Stimulated activated naive CD4-positive, alpha-beta T cell (primary cell): ENCODE measurements around the gene COMTD1.

Experiments
- DNase-seq, 6 experiments: peaks; one replicate each; lab custom pipeline; 2025; lab: John Stamatoyannopoulos, UW

Gene COMTD1

DNA sequence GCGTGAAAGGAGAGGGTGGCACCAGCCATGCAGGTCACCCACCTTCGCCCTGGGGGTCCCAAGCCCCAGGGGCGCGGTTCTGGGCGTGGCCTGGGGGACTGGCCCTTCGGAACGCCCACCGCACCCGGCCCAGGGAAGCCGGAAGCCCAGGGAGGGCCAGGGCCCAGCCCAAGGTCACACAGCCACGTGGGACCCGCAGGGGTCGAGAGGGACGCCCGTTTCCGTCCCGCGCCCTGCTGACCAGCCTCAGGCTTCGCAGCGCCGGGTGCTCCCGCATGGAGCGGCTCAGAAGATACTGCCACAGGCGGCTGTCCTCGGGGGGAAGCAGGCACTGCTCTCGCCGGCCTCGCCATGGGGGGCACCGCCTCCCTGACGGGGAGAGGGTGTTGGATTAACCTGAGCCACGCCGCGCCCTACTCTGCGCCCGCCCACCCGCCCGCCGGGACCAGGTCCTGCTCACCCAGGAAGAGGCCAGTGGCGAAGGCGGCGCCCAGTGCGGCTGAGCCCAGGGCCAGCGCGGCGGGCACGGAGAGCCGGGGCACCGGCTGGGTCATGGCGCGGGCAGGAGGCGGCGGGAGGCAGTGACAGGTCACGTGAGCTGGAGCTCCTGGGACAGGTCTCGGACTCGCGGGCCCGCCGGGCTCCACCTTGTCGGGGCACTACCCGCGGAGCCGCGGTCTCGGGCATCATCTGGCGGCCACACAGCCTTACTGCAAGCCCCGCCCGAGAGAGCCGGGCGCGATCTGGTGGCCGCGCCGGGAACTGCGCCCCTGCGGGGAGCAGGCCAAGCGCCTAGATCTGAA lies at the start of gene COMTD1:
TSS of gene COMTD1 (minus strand) at position 583 of the 803 bp plus-strand sequence. CDS start at position 554, 29 bp downstream.
- DNase-seq: peak; percentile 80 to 91 (median 90)

DNA sequence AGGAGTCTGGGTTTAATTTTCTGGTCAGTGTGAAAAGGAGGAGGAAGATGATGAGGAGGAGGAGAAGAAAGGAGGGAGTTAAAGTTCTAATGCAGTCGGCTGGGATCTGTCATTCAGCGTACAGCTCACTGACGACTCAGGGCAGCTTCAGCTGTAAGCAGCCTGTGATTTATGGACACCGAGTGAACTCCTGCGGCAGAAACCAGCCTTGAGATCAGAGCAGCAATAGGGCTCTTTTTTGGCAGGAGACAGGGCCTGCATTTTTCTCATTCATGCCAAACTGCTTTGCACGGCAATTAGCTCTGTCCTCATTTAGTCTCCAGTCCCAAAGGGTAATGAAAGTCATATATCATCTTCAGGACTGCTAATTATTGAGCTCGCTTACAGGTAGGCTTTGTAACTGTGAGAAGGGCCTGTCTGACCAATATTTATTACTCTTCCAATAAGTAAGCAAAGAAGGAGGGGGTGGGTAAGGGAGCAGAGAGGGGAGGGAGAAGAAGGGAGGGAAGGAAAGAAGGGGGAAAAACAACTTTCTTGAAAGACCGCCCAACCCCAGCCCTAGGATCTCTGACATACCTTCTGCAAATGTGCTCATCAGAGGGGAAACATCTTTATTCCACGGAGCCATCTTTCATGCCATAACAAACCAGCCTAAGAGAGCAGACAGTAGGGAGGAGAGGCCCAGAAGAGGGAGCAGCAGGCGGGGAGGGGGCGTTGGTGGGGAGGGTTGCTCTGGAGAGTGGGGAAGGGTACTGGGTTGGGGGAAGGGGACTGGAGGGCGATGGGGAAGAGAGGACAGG lies 48.1 kb upstream of the COMTD1 start:
- DNase-seq: no peak

DNA sequence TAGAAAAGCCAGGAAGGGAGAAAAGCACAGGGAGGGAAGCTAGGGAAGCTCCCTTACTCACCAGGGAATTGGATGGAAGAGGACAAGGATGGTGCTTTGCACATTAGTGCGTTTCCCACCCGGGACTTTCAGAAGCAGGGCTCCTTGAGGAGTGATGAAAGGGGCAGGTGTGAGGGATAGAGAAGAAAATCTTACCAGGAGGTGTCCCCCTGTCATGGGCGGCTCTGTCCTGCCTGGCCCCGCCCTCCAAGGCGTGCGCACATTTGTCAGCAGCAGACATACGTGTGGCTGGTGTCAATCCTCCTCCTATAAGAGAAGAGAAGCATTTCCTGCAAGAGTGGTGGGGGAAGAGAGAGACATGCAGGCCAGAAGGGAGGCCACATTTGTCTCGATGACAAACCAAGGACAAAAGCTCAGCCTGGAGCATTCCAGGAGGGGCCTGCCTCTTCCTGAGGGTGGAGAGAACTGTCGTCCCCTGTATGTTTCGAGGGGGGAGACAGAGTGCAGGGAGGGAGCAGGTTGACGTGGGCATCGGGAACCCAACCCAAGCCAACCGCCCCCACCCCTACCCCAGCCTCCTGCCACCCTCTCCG lies 47.4 kb upstream of the COMTD1 start:
- DNase-seq: no peak

DNA sequence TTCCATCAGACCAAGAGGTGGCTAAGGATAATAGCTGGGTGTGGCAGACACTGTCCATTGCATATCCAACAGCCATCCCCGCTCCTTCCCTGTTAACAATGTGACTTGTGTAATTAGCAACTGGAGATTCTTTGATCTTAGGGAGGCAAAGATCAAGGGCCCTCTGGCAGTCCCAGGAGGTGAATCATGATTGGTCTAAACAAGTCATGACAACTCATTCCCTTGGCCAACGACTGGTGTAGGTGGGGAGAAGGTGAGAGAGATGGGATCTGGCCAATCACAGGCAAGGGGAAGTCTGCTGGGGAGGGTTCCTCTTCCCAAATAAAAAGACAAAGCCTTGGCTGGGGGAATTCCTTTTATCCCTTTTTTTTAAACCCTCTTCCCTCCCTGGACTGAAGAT lies 46.2 kb upstream of the COMTD1 start:
- no peak for DNase-seq

DNA sequence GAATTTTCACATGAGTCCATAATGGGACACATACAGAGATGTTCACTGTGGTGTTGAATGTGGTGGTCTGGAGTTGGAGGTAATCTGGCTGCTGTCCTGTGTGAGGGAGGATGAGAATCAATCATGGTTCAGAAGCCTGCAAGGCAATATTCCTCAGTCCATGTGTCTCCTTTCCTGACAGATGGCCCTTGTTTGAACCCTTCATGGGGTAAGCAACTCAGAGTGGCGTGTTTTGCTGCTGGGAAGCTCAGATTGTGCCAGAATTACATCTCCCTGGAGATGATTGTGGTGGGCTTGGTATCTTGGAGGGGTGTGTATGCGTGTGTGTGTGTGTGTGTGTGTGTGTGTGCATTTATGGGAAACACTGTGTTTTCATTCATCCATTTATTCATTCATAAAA lies 44.5 kb upstream of the COMTD1 start:
- no peak for DNase-seq

DNA sequence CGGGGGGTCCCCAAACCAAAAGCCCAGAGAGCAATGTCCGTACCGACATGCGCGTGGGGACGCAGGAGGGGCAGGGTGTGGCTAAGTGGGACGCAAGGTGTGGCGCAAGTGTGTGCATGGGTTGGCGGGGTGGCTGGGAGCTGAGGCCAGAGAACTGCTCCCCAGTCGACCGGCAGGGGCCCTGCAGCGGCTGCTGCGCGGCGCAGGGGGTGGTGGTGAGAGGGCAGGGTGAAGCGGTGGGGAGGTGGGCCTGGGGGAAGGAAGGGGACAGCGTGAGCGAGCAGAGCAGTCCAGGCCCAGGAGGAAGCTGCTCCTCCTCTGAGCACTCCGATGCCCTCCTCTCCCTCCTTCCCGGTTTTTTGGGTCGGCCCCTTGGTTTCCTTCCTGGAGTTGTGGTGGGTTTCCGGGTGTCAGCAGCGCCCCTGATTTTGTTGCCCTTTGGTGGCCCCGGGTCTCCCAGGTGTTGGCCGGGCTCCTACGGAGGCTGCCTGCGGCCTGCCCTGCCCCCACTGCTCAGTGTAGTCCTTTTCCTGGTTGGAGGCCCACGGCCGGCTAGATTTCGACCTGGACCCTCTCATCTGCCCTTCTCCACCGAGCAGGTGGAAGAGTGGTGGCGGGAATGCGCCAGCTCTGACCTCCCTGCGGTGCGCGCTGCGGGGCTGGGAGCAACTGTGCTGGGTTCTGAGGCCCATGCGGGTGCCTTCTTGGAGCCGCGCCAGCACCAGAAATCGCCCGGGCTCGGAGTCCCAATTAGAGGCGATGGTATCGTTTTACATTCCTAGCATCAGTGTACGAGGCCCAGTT lies 40.5 kb upstream of the COMTD1 start:
- no peak for DNase-seq

DNA sequence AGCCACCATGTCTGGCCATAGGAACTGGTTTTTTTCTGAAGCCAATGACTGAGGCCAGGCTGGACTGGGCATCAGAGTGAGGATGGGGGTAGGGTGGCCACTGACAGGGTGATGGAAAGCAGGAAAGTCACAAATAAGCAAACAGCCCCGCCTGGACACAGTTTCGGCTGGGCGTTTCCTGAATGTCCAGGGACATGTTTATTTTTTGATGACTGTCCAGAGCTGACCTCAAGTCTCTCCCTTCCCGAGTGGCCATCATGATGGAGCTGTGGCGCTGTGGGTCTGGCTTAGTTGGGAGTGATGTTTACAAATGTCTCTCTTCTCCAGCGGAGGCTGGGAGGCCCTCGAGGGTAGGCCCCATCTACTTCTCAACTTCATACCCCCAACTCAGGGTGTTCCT lies 37.1 kb upstream of the COMTD1 start:
- DNase-seq: no peak

DNA sequence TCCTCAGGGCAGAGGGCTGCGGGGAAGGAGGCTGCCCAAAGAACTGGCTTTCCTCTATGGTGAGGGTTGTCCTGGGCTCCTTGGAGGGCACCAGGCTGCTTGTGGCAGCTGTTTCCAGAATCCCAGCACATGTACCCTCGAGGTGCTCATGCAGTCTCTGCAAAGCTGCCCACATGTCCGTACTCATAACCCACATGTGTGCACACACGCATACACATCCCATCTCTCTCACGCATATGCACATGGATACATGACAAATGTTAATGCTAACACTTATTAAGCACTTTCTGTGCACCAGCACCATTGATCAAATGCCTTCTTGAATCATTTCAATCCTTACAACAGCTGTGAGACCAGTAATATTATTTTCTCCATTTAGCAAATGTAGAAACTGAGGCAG lies 36.3 kb upstream of the COMTD1 start:
- no peak for DNase-seq

DNA sequence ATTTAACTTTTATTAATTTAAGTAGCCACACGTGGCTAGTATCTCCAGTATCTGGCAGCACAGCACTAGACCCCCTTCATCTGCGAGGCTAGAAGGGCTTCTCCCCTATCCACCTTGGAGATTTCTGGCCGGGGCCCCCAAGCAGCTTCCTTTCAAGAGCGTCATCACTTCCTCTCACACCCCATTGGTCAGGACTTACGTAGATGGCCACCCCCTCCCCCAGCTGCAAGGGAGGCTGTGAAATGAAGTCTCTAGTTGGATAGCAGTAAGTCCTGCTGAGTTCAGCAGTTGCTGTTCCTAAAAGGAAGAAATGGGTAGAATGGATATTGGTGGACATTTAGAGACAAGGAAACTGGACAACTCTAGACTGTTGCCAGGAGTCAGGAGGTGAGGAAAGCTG lies 33.8 kb upstream of the COMTD1 start:
- DNase-seq: no peak

DNA sequence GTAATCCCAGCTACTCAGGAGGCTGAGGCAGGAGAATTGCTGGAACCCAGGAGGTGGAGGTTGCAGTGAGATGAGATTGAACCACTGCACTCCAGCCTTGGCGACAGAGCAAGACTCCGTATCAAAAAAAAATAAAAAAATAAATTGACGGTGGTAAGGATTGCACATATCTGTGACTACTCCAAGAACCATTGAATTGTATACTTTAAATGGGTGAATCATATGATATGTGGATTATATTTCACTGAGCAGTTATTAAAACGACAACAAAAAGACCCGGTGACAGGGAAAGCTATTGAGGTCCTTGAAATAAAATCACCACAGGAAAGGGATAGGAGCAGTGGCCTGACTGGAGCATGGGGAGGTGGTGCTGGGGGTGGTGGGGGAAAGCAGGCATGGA lies 31.2 kb upstream of the COMTD1 start:
- DNase-seq: no peak

DNA sequence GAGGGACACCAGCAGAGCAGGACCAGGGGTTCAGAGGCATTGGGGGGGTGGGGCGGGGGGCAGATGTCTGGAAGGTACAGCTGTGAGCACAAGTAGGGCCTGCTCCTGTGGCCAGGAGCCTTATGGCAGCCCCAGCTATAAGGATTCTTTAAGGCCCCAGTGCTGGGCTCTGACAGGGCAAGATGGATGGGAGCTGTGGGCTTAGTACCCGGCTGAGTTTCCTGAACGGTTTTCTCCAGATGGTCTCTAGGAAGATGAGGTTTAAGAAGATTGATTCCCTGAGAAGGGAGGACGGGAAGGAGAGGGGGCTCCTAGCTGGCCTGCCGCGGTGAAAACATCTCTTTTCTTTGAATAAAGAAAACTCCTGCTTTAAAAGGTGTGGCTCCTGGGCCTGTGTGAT lies 30.1 kb upstream of the COMTD1 start:
- no peak for DNase-seq

DNA sequence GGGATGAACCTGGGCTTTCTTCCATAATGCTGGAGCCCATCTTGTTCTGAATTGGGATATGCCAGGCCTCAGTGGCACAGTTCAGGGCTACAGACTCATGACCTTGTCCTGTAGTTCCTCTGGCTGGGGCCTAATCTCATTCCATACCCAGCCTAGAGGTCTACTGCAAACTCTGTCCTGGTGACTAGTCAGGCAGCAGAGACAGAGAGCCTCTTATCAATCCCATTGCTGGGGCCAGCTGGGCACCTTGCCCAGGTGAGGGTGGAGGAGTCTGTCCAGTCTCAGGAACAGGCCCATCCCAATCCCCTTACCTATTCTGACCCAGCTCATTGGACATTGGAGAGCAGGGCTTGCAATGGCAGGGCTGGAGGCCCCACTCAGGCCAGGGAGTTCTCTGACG lies 28.0 kb upstream of the COMTD1 start:
- no peak for DNase-seq

DNA sequence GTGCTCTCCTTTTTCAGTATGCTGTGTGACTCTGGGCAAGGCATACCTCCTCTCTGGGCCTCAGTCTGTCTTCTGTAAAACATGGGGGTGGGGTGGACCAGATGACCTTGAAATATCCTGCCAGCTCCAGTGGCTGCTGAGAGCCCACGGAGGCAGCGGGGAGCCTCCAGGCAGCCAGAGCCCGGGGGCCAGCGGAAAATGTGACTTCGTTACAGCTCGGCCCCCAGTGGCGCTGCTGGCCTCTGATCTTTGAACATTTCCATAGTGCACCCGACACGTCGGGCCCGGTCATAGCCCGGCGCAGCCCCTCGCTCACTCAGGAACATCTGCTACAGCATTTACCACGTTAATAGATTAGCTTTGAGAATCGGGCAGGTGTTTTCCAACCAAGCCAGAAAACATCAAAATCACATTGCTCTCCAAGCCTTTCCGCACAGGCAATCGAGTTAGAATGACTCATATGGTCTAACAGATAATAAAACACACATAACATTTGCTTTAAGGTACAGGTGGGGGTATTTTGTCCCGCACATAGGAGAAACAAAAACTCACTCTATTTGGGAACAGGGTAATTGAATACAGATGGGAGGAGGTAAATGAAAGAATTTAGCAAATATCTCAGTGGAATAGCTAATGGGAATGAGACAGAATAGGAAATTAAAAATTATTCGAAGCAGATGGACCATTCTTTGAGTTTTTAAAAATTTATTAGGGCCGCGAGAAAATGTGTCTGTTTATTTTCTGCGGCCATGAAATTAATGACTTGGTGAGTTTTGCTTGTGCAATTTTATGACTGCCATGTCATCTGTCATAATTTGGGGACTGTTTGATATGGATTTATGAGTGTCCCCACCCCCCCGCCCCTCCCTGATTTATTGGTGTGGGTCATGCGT lies 26.3 kb upstream of the COMTD1 start:
- DNase-seq: no peak

DNA sequence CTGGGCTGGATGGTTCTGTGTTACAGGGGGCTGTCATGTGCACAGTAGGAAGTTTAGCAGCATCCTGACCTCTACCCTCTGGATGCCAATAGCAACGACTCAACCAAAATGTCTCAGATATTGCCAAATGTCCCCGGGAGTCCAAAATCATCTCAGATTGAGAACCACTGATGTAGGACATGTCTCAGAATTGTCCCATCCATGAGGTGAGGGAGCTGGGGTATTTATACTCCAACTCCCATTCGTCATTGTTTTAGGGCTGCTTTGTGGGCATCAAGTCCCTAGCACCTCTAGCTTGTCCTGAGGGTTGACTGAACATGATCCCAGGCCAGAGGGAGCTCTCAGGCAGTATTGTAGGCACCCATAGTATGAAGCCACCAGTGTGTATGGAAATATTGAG lies 25.2 kb upstream of the COMTD1 start:
- DNase-seq: no peak

DNA sequence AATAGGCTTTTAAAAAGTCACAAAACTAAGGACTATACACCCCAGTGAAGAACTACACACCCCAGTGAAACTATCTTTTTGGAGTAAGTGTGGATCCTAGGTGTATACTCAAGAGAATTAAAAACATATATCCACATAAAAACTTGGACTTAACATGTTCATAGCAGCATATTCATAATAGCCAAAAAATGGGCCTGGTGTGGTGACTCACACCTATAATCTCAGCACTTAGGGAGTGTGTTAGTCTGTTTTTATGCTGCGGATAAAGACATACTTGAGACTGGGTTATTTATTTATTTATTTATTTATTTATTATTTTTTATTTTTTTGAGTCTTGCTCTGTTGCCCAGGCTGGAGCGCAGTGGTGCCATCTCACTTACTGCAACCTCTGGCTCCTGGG lies 19.0 kb upstream of the COMTD1 start:
- no peak for DNase-seq

DNA sequence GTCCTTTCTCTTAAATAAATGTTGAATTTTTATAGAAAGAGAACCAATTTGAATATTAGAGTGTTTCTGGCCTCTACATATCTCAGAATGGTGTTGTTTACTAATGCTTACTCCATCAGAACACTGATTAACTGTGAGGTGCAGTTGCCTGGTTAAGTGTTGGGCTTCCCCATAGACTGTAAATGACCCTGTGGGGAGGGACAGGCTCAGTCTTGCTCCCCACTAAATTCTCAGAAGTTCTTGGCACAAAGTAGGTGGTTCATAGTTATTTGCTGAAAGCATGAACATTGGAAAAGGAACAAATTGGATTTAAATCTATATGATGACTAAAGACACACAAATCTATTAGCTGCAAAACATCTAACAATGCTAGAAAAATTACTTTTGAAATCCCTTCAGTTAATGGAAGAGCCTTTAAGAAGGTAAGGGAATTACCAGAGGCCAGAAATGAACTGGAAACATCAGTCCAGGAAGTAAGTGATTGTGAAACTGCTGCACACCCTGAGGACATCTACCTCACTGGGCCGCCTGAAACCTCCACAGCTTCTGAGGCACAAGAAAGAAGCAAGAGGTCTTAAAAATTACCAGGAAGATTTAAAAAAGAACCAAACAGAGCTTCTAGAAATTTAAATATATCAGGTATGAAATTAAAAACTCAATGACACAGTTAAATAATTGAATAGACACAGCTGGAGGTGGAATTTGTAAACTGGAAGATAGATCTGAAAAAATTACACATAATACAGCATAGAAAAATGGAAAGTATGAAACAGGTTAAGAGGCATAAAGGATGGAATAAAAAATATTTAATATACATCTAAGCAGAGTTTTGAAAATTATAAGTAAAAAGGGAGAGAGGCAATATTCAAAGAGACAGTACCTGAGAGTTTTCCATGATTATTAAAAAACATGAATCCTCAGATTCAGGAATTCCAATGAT lies 17.8 kb upstream of the COMTD1 start:
- DNase-seq: no peak

DNA sequence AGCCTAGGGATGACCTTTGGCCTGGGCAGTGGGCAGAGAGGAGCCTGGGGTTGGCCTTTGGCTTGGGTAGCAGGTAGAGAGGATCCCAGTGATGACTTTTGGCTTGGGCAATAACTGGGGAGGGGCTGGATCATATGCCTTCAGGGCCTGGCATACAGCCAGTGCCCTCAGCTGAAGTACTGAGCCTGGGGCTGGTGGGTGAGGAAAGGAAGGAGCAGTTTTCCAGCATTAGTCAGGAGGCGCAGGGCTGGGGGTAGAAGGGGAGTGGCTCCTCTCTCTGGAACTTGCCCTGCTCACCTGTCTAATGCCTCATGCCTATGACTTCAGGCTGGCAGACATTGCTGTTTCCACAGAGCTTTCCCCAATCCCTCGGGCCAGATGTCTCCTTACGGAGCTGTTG lies 15.2 kb upstream of the COMTD1 start:
- no peak for DNase-seq

DNA sequence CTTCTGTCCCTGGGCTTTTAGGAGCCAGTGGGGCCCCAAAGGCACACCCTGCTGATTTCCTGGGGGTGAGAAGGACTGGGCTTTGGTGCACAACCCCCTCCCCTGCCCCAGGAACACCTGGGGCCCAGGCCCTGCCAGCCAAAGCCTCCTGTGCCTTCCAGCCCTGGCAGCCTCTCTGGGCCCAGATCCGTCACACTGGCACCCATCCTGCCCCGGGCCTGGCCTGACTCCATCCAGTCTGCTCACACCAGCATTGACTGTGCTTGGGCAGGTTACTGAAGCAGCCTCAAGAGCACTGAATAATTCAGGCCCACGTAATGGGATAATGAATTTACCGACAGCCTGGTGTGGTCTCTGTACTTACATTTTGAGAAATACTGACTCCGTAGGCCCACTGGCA lies 12.0 kb upstream of the COMTD1 start:
- no peak for DNase-seq

DNA sequence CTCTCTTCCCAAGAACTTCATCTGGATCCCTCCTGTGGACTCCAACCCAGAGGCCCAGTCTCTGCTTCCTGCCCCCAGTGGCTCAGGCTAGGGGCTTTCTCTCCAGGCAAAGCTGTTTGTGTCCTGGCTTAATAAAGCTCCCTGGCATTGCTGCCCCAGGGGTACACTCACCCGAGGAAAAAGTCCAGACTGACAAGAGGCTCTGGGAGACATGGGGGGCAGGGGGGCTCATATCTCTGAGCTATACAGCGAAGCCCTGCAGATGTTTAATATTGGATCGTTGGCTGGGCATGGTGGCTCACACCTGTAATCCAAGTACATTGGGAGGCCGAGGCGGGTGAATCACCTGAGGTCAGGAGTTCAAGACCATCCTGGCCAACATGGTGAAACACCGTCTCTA lies 10.7 kb upstream of the COMTD1 start:
- no peak for DNase-seq
